H9 (cell line): Measurements from ENCODE around the gene SERPINC1. TPM values are rescaled to one million over a fixed set of nuclear protein-coding genes. Genes with fewer than 3 reads are reported as not detected.

ENCODE experiments used
- DNase-seq: peaks from one replicate; pipeline ENCODE4 v3.0.0-alpha.2; 2017
- H2AFZ ChIP-seq: one replicate; pipeline ENCODE4 v1.6.1; 2013; ENCODE audit warnings: mild to moderate bottlenecking, low read length, control low read depth, moderate library complexity
- H2AK5ac ChIP-seq: 2 replicates; pipeline ENCODE4 v1.6.1; 2013; ENCODE audit warnings: low read length, control low read depth, mixed read lengths; ENCODE audit not compliant: insufficient read length
- H2BK120ac ChIP-seq: one replicate; pipeline ENCODE4 v1.6.1; 2013; ENCODE audit warnings: low read depth, mild to moderate bottlenecking, low read length, control low read depth, inconsistent platforms; ENCODE audit not compliant: poor library complexity, severe bottlenecking
- H2BK12ac ChIP-seq: 2 replicates; pipeline ENCODE4 v1.6.1; 2013; ENCODE audit warnings: low read length, control low read depth, mixed read lengths, low read depth; ENCODE audit not compliant: insufficient read length
- H2BK15ac ChIP-seq: 2 replicates; pipeline ENCODE4 v1.6.1; 2013; ENCODE audit warnings: low read depth, low read length, control low read depth
- H2BK20ac ChIP-seq: one replicate; pipeline ENCODE4 v1.6.1; 2013; ENCODE audit warnings: low read depth, mild to moderate bottlenecking, low read length, control low read depth, inconsistent platforms; ENCODE audit not compliant: poor library complexity, severe bottlenecking
- H2BK5ac ChIP-seq: 2 replicates; pipeline ENCODE4 v1.6.1; 2013; ENCODE audit warnings: low read length, control low read depth, mixed read lengths; ENCODE audit not compliant: insufficient read length
- H3K14ac ChIP-seq: 2 replicates; pipeline ENCODE4 v1.6.1; 2013; ENCODE audit warnings: low read length, control low read depth; ENCODE audit not compliant: insufficient read depth
- H3K18ac ChIP-seq: 2 replicates; pipeline ENCODE4 v1.6.1; 2013; ENCODE audit warnings: low read depth, mild to moderate bottlenecking, mixed read lengths, low read length, control low read depth; ENCODE audit not compliant: insufficient read length
- H3K23ac ChIP-seq: 2 replicates; pipeline ENCODE4 v1.6.1; 2013; ENCODE audit warnings: low read length, control low read depth, mixed read lengths, low read depth; ENCODE audit not compliant: insufficient read length
- H3K23me2 ChIP-seq: 2 replicates; pipeline ENCODE4 v1.6.1; 2013; ENCODE audit warnings: low read depth, mild to moderate bottlenecking, mixed read lengths, low read length, control low read depth; ENCODE audit not compliant: insufficient read length, poor library complexity, severe bottlenecking
- H3K27ac ChIP-seq: 2 replicates; pipeline ENCODE4 v1.5.1; 2013; ENCODE audit warnings: low read length, control low read depth, mixed read lengths, low read depth; ENCODE audit not compliant: insufficient read length
- H3K27me3 ChIP-seq: 2 replicates; pipeline ENCODE4 v1.6.1; 2013; ENCODE audit warnings: low read length, control low read depth, inconsistent platforms; ENCODE audit not compliant: insufficient read depth
- H3K4ac ChIP-seq: 2 replicates; pipeline ENCODE4 v1.6.1; 2013; ENCODE audit warnings: low read depth, mild to moderate bottlenecking, control low read depth, inconsistent platforms, low read length, moderate library complexity
- H3K4me1 ChIP-seq: 2 replicates; pipeline ENCODE4 v1.6.1; 2013; ENCODE audit warnings: low read length, control low read depth, inconsistent platforms; ENCODE audit not compliant: insufficient read depth
- H3K4me2 ChIP-seq: 2 replicates; pipeline ENCODE4 v1.6.1; 2013; ENCODE audit warnings: low read length, control low read depth, mixed read lengths; ENCODE audit not compliant: insufficient read length, insufficient read depth
- H3K56ac ChIP-seq: 2 replicates; pipeline ENCODE4 v1.6.1; 2013; ENCODE audit warnings: low read depth, mild to moderate bottlenecking, mixed read lengths, low read length, control low read depth; ENCODE audit not compliant: insufficient read length
- H3K79me1 ChIP-seq: 2 replicates; pipeline ENCODE4 v1.6.1; 2013; ENCODE audit warnings: low read depth, mild to moderate bottlenecking, moderate library complexity, low read length, control low read depth, inconsistent platforms; ENCODE audit not compliant: insufficient read depth, poor library complexity, severe bottlenecking
- H3K79me2 ChIP-seq: 2 replicates; pipeline ENCODE4 v1.6.1; 2013; ENCODE audit warnings: low read length, control low read depth, inconsistent platforms; ENCODE audit not compliant: insufficient read depth
- H3K9ac ChIP-seq: 2 replicates; pipeline ENCODE4 v1.6.1; 2013; ENCODE audit warnings: low read length, control low read depth, mixed read lengths; ENCODE audit not compliant: insufficient read length; ENCODE audit errors: extremely low read depth
- H3K9me3 ChIP-seq: one replicate; pipeline ENCODE4 v1.6.1; 2013; ENCODE audit warnings: low read depth, low read length, inconsistent platforms; ENCODE audit not compliant: control insufficient read depth
- H3T11ph ChIP-seq: one replicate; pipeline ENCODE4 v1.6.1; 2013; ENCODE audit warnings: mild to moderate bottlenecking, low read length, control low read depth, inconsistent platforms
- H4K20me1 ChIP-seq: one replicate; pipeline ENCODE4 v1.6.1; 2013; ENCODE audit not compliant: control insufficient read depth, insufficient read length, insufficient read depth
- H4K5ac ChIP-seq: 2 replicates; pipeline ENCODE4 v1.6.1; 2013; ENCODE audit warnings: low read depth, mild to moderate bottlenecking, mixed read lengths, low read length, control low read depth; ENCODE audit not compliant: insufficient read length
- H4K8ac ChIP-seq: replicated peaks from 2 replicates; pipeline ENCODE4 v1.6.1; 2013; ENCODE audit warnings: low read length, control low read depth, mixed read lengths, low read depth; ENCODE audit not compliant: insufficient read length
- H4K91ac ChIP-seq: 2 replicates; pipeline ENCODE4 v1.6.1; 2013; ENCODE audit warnings: low read depth, mild to moderate bottlenecking, moderate library complexity, mixed read lengths, low read length, control low read depth; ENCODE audit not compliant: insufficient read length
- H3K27ac Mint-ChIP-seq, 3 experiments: 2 replicates in 2 of 3; 3 replicates in 1 of 3; pipeline ENCODE4 v1.8.0; 2020 to 2021; ENCODE audit warnings: mixed read lengths in 3 of 3, mild to moderate bottlenecking in 1 of 3, moderate library complexity in 1 of 3
- H3K27me3 Mint-ChIP-seq: 2 replicates; pipeline ENCODE4 v1.8.0; 2021; ENCODE audit warnings: low read depth, mild to moderate bottlenecking, moderate library complexity, mixed read lengths
- H3K36me3 Mint-ChIP-seq, 3 experiments: 2 replicates in 2 of 3; 3 replicates in 1 of 3; pipeline ENCODE4 v1.8.0; 2020 to 2021; ENCODE audit warnings: low read depth in 3 of 3, mixed read lengths in 3 of 3; ENCODE audit not compliant: insufficient read depth in 1 of 3
- H3K4me1 Mint-ChIP-seq, 2 experiments: 2 replicates each; pipeline ENCODE4 v1.8.0; 2020; ENCODE audit warnings: mixed read lengths in 2 of 2
- H3K4me3 Mint-ChIP-seq, 2 experiments: 2 replicates in 1 of 2; 3 replicates in 1 of 2; pipeline ENCODE4 v1.8.0; 2020 to 2021; ENCODE audit warnings: mild to moderate bottlenecking in 2 of 2, mixed read lengths in 2 of 2, moderate library complexity in 1 of 2
- H3K9me3 Mint-ChIP-seq, 2 experiments: 2 replicates in 1 of 2; 3 replicates in 1 of 2; pipeline ENCODE4 v1.8.0; 2020; ENCODE audit warnings: mild to moderate bottlenecking in 2 of 2, mixed read lengths in 2 of 2, moderate library complexity in 1 of 2
- total RNA-seq: library from RNA; stranded (reverse); gene quantifications from 2 replicates; pipeline ENCODE4 v1.2.1, GENCODE V29; 2021
- TF ChIP-seq, protein P1 (sequence below): fragments of 200-600 bp; sonication (generic); conservative IDR thresholded peaks from 3 replicates; pipeline ENCODE4 v1.8.0; 2021; ENCODE audit warnings: antibody characterized with exemption, mild to moderate bottlenecking

SERPINC1 gene
- total RNA-seq, 1 experiment from 2014 or later, result not detected

DNA sequence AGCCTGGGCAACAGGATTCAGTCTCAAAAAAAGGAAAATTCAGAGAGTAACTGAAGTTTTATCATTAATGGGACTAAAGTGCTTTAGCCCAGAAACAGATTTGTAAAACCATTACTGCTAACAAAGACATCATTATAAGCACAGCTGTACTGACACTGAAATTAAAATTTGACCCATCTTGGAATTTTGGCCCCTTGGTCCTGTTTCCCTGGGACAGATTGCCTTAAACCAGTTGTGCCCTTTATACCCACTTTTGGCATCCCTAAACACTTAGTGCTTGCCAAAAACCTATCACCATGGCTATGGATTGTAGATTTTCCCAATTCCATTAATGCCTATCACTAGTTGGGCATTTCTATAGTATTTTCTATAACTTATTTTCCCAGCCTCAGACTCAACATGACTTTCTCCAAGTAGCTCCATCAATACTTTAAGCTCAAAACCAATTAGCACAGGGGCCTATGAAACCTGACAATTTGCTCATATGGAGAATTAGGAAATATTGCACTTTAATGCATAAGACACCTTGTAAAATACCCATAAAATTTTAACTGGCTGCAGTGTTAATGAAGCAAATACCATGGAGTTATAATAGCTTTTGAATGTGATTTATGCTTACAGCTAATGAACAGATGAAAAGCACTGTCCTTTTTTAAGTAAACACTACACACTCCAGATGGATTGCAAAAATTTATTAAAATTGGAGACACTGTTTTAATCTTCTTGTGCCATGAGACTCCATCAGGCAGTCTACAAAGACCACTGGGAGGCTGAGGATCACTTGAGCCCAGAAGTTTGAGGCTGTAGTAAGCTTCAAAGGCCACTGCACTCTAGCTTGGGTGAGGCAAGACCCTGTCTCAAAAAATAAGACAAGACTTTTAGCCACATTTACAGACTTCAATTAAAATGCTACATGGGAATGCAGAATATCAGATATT is 53.6 kb downstream of the SERPINC1 start:
- no peak overlapping the region for H3K18ac ChIP-seq
- no peaks in the 10 kb centered on the region for H3K27me3 ChIP-seq
- H3K4me1 ChIP-seq, result no peaks in the 10 kb centered on the region
- no peak overlapping the region for H3K23ac ChIP-seq
- peaks cover 3% of the 10 kb centered on the region; the same call in 1 of the 2 replicates for H3K27me3 Mint-ChIP-seq
- H4K8ac ChIP-seq, result no peak overlapping the region
- no peak overlapping the region for H2AFZ ChIP-seq
- H3T11ph ChIP-seq, result no peak overlapping the region
- no peak overlapping the region for H3K9ac ChIP-seq
- H2BK120ac ChIP-seq, result no peak overlapping the region
- H3K4me3 Mint-ChIP-seq, result peak overlapping the region; percentile 63 to 98
- peaks cover 16% of the 10 kb centered on the region; the same call in 1 of the 2 replicates for H3K79me2 ChIP-seq
- no peak overlapping the region for H2BK12ac ChIP-seq
- no peak overlapping the region for H2AK5ac ChIP-seq
- H3K4me2 ChIP-seq, result no peak overlapping the region
- H3K23me2 ChIP-seq, result peaks cover 3% of the 10 kb centered on the region
- TF ChIP-seq, protein P1, sequence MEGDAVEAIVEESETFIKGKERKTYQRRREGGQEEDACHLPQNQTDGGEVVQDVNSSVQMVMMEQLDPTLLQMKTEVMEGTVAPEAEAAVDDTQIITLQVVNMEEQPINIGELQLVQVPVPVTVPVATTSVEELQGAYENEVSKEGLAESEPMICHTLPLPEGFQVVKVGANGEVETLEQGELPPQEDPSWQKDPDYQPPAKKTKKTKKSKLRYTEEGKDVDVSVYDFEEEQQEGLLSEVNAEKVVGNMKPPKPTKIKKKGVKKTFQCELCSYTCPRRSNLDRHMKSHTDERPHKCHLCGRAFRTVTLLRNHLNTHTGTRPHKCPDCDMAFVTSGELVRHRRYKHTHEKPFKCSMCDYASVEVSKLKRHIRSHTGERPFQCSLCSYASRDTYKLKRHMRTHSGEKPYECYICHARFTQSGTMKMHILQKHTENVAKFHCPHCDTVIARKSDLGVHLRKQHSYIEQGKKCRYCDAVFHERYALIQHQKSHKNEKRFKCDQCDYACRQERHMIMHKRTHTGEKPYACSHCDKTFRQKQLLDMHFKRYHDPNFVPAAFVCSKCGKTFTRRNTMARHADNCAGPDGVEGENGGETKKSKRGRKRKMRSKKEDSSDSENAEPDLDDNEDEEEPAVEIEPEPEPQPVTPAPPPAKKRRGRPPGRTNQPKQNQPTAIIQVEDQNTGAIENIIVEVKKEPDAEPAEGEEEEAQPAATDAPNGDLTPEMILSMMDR, result no peak
- H3K4ac ChIP-seq, result no peak overlapping the region
- H3K27ac ChIP-seq, result peak overlapping the region; percentile 48
- peak overlapping the region; percentile 52 to 99 (median 77); a peak in 6 of 7 replicates for H3K27ac Mint-ChIP-seq
- no peak overlapping the region for H4K91ac ChIP-seq
- H3K9me3 ChIP-seq, result no peaks in the 10 kb centered on the region
- no peak overlapping the region for H2BK5ac ChIP-seq
- H3K4me1 Mint-ChIP-seq, result peaks cover 16 to 34% of the 10 kb centered on the region in 2 experiments
- no peak overlapping the region for H3K14ac ChIP-seq
- H3K79me1 ChIP-seq, result no peaks in the 10 kb centered on the region
- H3K36me3 Mint-ChIP-seq, result peaks cover 45 to 84% (median 56%) of the 10 kb centered on the region in 3 experiments
- no peak overlapping the region for H2BK20ac ChIP-seq
- DNase-seq, result no peak
- H4K20me1 ChIP-seq, result no peaks in the 10 kb centered on the region
- H3K56ac ChIP-seq, result no peak overlapping the region
- H2BK15ac ChIP-seq, result no peak overlapping the region
- no peak overlapping the region for H4K5ac ChIP-seq
- H3K9me3 Mint-ChIP-seq, result peaks cover 0 to 9% of the 10 kb centered on the region in 2 experiments; a peak in 2 of 5 replicates
